ENCODE results near the gene CLASP1.

GRCh38 chr2:121521359-121521758 is 127.9 kb downstream of the CLASP1 start:
- TF ChIP-seq, protein P1, sequence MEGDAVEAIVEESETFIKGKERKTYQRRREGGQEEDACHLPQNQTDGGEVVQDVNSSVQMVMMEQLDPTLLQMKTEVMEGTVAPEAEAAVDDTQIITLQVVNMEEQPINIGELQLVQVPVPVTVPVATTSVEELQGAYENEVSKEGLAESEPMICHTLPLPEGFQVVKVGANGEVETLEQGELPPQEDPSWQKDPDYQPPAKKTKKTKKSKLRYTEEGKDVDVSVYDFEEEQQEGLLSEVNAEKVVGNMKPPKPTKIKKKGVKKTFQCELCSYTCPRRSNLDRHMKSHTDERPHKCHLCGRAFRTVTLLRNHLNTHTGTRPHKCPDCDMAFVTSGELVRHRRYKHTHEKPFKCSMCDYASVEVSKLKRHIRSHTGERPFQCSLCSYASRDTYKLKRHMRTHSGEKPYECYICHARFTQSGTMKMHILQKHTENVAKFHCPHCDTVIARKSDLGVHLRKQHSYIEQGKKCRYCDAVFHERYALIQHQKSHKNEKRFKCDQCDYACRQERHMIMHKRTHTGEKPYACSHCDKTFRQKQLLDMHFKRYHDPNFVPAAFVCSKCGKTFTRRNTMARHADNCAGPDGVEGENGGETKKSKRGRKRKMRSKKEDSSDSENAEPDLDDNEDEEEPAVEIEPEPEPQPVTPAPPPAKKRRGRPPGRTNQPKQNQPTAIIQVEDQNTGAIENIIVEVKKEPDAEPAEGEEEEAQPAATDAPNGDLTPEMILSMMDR (conservative IDR thresholded peaks at IDR 0.05; ENCODE audit: low read length) = no peak
- no peak for TF ChIP-seq EZH2phosphoT487 (IDR thresholded peaks at IDR 0.05; ENCODE audit: borderline replicate concordance, low read depth, low read length)
